Measurements from ENCODE around the gene ZFYVE28. TPM values are rescaled to one million over a fixed set of nuclear protein-coding genes. Genes with fewer than 3 reads are reported as not detected.

Gene ZFYVE28
- total and polyA plus RNA-seq, 10 of the 15 experiments (the other 5 are each of a cell fraction or from before 2014, with no cell fraction given): 0.06 to 1.9 (median 0.22) TPM; not detected in 1

GRCh38 chr4:2289955-2290333 lies 128.5 kb downstream of the ZFYVE28 start:
- Histone ChIP-seq H3K27me3 (replicated peaks in 1 of 2; ENCODE audit: control insufficient read depth in 2 of 2, insufficient read depth in 2 of 2, low read length in 1 of 2) (peaks cover 0 to 1% of the 10 kb centered on the region in 2 experiments; a peak in 2 of 4 replicates), H3K9me3 (replicated peaks; ENCODE audit: control insufficient read depth, insufficient read depth, low read length) (no peaks in the 10 kb centered on the region), H3K79me2 (ENCODE audit: control insufficient read depth, insufficient read depth, low read length) (no peaks in the 10 kb centered on the region), H3K36me3 (ENCODE audit: control insufficient read depth in 2 of 2, insufficient read depth in 2 of 2, low read length in 1 of 2) (no peaks in the 10 kb centered on the region), H3K9ac (ENCODE audit: control insufficient read depth, insufficient read depth, low read length) (no peak overlapping the region), H3K4me2 (ENCODE audit: control insufficient read depth, insufficient read depth) (no peak overlapping the region), H3K4me1 (ENCODE audit: control insufficient read depth, insufficient read depth, low read length) (peaks cover 8% of the 10 kb centered on the region; the same call in 1 of the 2 replicates), H3K27ac (ENCODE audit: control insufficient read depth, insufficient read depth) (no peak overlapping the region), H4K20me1 (ENCODE audit: control insufficient read depth, insufficient read depth) (no peaks in the 10 kb centered on the region), H2AFZ (ENCODE audit: control insufficient read depth, low read depth, low read length) (no peak overlapping the region), H3K4me3 (no peak overlapping the region)
- no TSS peak for BruUV-seq (replicated peaks)
- in situ Hi-C loops (cut with MboI): no loop called here
- ChIA-PET RAD21 (ENCODE audit: unreplicated experiment) (interaction anchor here (1.4 kb wide), 1 partner anchor 8 kb away, joined by 4 read pairs; no protein-coding TSS in a partner anchor), POLR2A (no interaction called here), SMC1A (ENCODE audit: uncharacterized antibody, unreplicated experiment) (no interaction called here), CTCF (interaction anchor here (1.4 kb wide), 1 partner anchor 104 kb away, joined by 4 read pairs; no protein-coding TSS in a partner anchor)
- intact Hi-C loops (cut with micrococcal nuclease; ENCODE audit: unreplicated experiment): no loop called here
- WGBS (ENCODE audit: insufficient coverage, insufficient replicate concordance, low lambda C conversion rate, missing lambda C conversion rate): 16% methylated on average over 11 of the region's 11 CpGs
- DNase-seq (ENCODE audit: low read depth, low spot score) (no peak), ATAC-seq (no peak), FAIRE-seq (no peak)
- TF ChIP-seq REST (IDR thresholded peaks at IDR 0.05; ENCODE audit: low read depth, low read length) (no peak), TBL1XR1 (IDR thresholded peaks at IDR 0.05; ENCODE audit: low read depth, low read length) (no peak), RCOR1 (conservative IDR thresholded peaks at IDR 0.05; ENCODE audit: low read depth, low read length) (no peak), CEBPB (IDR thresholded peaks at IDR 0.05; ENCODE audit: borderline replicate concordance in 1 of 2, low read depth in 2 of 2, low read length in 2 of 2) (no peak), SMAD1 (IDR thresholded peaks at IDR 0.05; ENCODE audit: low read depth, partially characterized antibody) (no peak), FOS (IDR thresholded peaks at IDR 0.05; ENCODE audit: borderline replicate concordance, extremely low read depth, insufficient read length) (no peak), BHLHE40 (IDR thresholded peaks at IDR 0.05; ENCODE audit: borderline replicate concordance in 1 of 2, low read depth in 2 of 2, low read length in 1 of 2) (peak in 1 of 2 experiments; percentile 64; a peak in 2 of 4 replicates)

Measured in GM12878 (cell line).